Measurements from ENCODE around the gene SIM1. TPM values are rescaled to one million over a fixed set of nuclear protein-coding genes. Genes with fewer than 3 reads are reported as not detected.
A peak's percentile ranks its signal among the peaks of the same experiment; 100 is the strongest.

Gene SIM1
- total RNA-seq, 1 experiment from 2014 or later, result 0.17 TPM

- BruUV-seq (replicated peaks), result no TSS peak
- Histone ChIP-seq H3K27ac (ENCODE audit: low read depth, low read length, poor library complexity, severe bottlenecking) (no peak overlapping the region), H3K4me3 (ENCODE audit: low read depth, low read length, poor library complexity, severe bottlenecking) (peak overlapping the region; percentile 64), H3K9me3 (ENCODE audit: low read depth, low read length, poor library complexity, severe bottlenecking) (no peaks in the 10 kb centered on the region), H3K36me3 (ENCODE audit: insufficient read depth, low read length, poor library complexity, severe bottlenecking) (no peaks in the 10 kb centered on the region), H3K4me1 (ENCODE audit: insufficient read depth, low read length, poor library complexity, severe bottlenecking) (peaks cover 4% of the 10 kb centered on the region), H3K27me3 (replicated peaks; ENCODE audit: insufficient read depth, low read depth, low read length, poor library complexity) (peaks cover 30% of the 10 kb centered on the region)
- DNase-seq (ENCODE audit: low spot score), result no peak
- POLR2A ChIA-PET (ENCODE audit: low non-redundant PET), result no interaction called here
- TF ChIP-seq, protein P1, sequence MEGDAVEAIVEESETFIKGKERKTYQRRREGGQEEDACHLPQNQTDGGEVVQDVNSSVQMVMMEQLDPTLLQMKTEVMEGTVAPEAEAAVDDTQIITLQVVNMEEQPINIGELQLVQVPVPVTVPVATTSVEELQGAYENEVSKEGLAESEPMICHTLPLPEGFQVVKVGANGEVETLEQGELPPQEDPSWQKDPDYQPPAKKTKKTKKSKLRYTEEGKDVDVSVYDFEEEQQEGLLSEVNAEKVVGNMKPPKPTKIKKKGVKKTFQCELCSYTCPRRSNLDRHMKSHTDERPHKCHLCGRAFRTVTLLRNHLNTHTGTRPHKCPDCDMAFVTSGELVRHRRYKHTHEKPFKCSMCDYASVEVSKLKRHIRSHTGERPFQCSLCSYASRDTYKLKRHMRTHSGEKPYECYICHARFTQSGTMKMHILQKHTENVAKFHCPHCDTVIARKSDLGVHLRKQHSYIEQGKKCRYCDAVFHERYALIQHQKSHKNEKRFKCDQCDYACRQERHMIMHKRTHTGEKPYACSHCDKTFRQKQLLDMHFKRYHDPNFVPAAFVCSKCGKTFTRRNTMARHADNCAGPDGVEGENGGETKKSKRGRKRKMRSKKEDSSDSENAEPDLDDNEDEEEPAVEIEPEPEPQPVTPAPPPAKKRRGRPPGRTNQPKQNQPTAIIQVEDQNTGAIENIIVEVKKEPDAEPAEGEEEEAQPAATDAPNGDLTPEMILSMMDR (conservative IDR thresholded peaks at IDR 0.05; ENCODE audit: low read depth, low read length), result 0 out of 2 replicates have a peak, but pooled peaks have one; percentile 8
- TF ChIP-seq EZH2 (IDR thresholded peaks at IDR 0.05; ENCODE audit: borderline replicate concordance, low read depth, low read length, poor library complexity, severe bottlenecking), result no peak
- intact Hi-C loops (cut with micrococcal nuclease; ENCODE audit: unreplicated experiment), result no loop called here
- CTCF ChIA-PET, result interaction anchor here (0.5 kb wide), 1 partner anchor 207 kb away, joined by 3 read pairs; no protein-coding TSS in a partner anchor
Measured at GRCh38 chr6:100464162-100464851, 414 bp downstream of the SIM1 start.

DNA sequence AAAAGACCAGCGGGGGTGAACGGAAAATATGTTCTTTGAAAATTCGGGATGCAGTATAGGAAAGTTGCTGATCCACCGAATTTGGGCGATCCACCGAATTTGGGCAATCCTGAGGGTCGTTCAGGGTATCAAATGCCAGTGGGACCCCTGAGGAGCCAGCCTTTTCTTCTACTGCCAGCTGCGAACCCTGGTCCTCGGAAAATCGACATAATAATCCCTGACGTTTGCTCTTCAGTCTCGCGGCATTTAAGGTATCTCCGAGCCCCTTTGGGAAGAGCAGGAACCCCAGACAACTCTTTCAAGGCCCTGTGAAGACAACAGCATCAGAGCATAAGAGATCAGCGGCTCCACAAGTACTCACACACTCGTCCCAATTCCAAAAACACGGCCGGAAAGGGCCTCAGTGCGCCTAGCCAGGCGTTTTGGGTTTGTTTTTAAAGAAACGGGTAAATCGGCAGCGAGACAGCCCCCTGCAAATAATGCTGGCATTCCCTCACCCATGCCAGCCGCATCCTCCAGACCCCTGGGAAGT is 1.0 kb downstream of the SIM1 start:
- DNase-seq (ENCODE audit: low spot score), result no peak
- ChIA-PET CTCF (no interaction called here), POLR2A (ENCODE audit: low non-redundant PET) (no interaction called here)
- Histone ChIP-seq H3K4me3 (ENCODE audit: low read depth, low read length, poor library complexity, severe bottlenecking) (peak overlapping the region; percentile 64), H3K27me3 (replicated peaks; ENCODE audit: insufficient read depth, low read depth, low read length, poor library complexity) (peaks cover 30% of the 10 kb centered on the region), H3K36me3 (ENCODE audit: insufficient read depth, low read length, poor library complexity, severe bottlenecking) (no peaks in the 10 kb centered on the region), H3K4me1 (ENCODE audit: insufficient read depth, low read length, poor library complexity, severe bottlenecking) (peaks cover 4% of the 10 kb centered on the region), H3K27ac (ENCODE audit: low read depth, low read length, poor library complexity, severe bottlenecking) (no peak overlapping the region), H3K9me3 (ENCODE audit: low read depth, low read length, poor library complexity, severe bottlenecking) (no peaks in the 10 kb centered on the region)
- no TSS peak for BruUV-seq (replicated peaks)
- intact Hi-C loops (cut with micrococcal nuclease; ENCODE audit: unreplicated experiment), result no loop called here
- TF ChIP-seq, protein P1 (conservative IDR thresholded peaks at IDR 0.05; ENCODE audit: low read depth, low read length), result no peak
- TF ChIP-seq EZH2 (IDR thresholded peaks at IDR 0.05; ENCODE audit: borderline replicate concordance, low read depth, low read length, poor library complexity, severe bottlenecking), result no peak

DNA sequence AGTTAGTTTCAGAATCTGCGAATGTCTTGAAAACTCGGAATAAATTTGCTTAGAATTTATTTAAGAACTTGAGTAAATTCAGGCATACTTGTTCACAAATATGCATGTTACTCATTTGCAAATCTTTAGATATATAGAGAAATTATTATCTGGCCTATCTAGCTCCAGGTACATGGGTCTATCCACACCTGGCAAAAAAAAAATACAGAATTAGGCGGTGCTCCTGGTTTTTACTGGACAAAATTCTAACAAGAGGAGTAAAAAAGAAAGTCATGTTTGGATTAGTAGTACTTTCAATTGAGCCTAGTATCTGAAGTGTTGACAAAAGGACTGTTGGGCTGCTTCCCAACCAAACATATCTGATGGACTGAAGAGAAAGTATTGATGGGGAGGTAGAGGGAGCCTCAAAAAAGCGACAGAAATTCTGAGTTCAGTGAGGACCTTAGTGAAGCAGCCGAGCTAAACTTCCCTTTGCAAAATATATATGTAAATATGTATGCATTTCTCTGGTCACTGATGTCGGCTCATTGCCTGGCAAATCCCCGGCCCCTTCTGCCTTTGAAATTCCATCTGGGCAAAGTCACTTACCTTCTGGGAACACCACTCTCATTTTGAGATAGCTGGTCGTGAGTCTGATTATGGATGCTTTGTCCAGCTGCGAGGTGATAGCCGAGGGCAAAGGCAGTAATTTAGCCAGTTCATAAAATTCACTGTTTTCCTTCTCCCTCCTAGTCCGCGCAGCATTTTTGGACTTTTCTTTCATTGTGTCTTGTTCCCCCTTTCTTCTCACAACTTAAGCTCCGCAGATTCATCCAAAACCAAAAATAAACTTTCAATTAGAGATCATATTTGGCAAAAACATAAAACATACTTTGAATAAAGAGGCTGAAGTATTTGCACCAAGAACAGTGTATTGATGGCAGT is 1.8 kb downstream of the SIM1 start:
- ChIA-PET CTCF (no interaction called here), POLR2A (ENCODE audit: low non-redundant PET) (no interaction called here)
- H3K9me3 ChIP-seq (ENCODE audit: low read depth, low read length, poor library complexity, severe bottlenecking), result no peaks in the 10 kb centered on the region
- no peak overlapping the region for H3K27ac ChIP-seq (ENCODE audit: low read depth, low read length, poor library complexity, severe bottlenecking)
- DNase-seq (ENCODE audit: low spot score), result no peak
- BruUV-seq (replicated peaks), result no TSS peak
- H3K4me3 ChIP-seq (ENCODE audit: low read depth, low read length, poor library complexity, severe bottlenecking), result no peak overlapping the region
- H3K36me3 ChIP-seq (ENCODE audit: insufficient read depth, low read length, poor library complexity, severe bottlenecking), result no peaks in the 10 kb centered on the region
- intact Hi-C loops (cut with micrococcal nuclease; ENCODE audit: unreplicated experiment), result no loop called here
- peaks cover 30% of the 10 kb centered on the region for H3K27me3 ChIP-seq (replicated peaks; ENCODE audit: insufficient read depth, low read depth, low read length, poor library complexity)
- peaks cover 4% of the 10 kb centered on the region for H3K4me1 ChIP-seq (ENCODE audit: insufficient read depth, low read length, poor library complexity, severe bottlenecking)
- no peak for TF ChIP-seq EZH2 (IDR thresholded peaks at IDR 0.05; ENCODE audit: borderline replicate concordance, low read depth, low read length, poor library complexity, severe bottlenecking)
- TF ChIP-seq, protein P1 (conservative IDR thresholded peaks at IDR 0.05; ENCODE audit: low read depth, low read length), result no peak

Data from A673 (cell line).